ENCODE results near the gene HIVEP3.

The HIVEP3 gene

GRCh38 chr1:41955461-41956159 lies 36.9 kb upstream of the HIVEP3 start (continued):
- TF ChIP-seq ZNF324 (tag by site-specific recombination; IDR thresholded peaks at IDR 0.05) (no peak), ZFHX2 (tag by site-specific recombination; conservative IDR thresholded peaks at IDR 0.05) (no peak), ZNF549 (tag by site-specific recombination; IDR thresholded peaks at IDR 0.05) (no peak), ZNF223 (tag by site-specific recombination; IDR thresholded peaks at IDR 0.05) (no peak), ZNF560 (tag by site-specific recombination; IDR thresholded peaks at IDR 0.05; ENCODE audit: borderline replicate concordance) (no peak), ZNF146 (tag by site-specific recombination; IDR thresholded peaks at IDR 0.05) (no peak), HOXC10 (CRISPR knock-in tag; IDR thresholded peaks at IDR 0.05) (no peak), IKZF3 (tag by site-specific recombination; IDR thresholded peaks at IDR 0.05) (peak; percentile 36), ZNF664 (tag by site-specific recombination; IDR thresholded peaks at IDR 0.05) (no peak; the same call in 1 of the 2 replicates), GLI2 (tag by site-specific recombination; IDR thresholded peaks at IDR 0.05; ENCODE audit: borderline replicate concordance, low read depth) (no peak; the same call in 1 of the 2 replicates), ZNF623 (tag by site-specific recombination; IDR thresholded peaks at IDR 0.05) (peak; percentile 26; the same call in 1 of the 2 replicates), ZNF133 (tag by site-specific recombination; IDR thresholded peaks at IDR 0.05) (no peak), ZNF521 (tag by site-specific recombination; IDR thresholded peaks at IDR 0.05) (no peak), ZNF785 (tag by site-specific recombination; IDR thresholded peaks at IDR 0.05) (no peak), KLF9 (tag by site-specific recombination; IDR thresholded peaks at IDR 0.05; ENCODE audit: low read depth) (0 out of 2 replicates have a peak, but pooled peaks have one; percentile 9), GFI1B (tag by site-specific recombination; IDR thresholded peaks at IDR 0.05) (no peak), PRDM6 (tag by site-specific recombination; IDR thresholded peaks at IDR 0.05) (peak; percentile 88), ZNF704 (tag by site-specific recombination; IDR thresholded peaks at IDR 0.05) (no peak), ZNF341 (tag by site-specific recombination; IDR thresholded peaks at IDR 0.05; ENCODE audit: low read depth) (no peak), ZNF473 (tag by site-specific recombination; IDR thresholded peaks at IDR 0.05) (no peak), ZNF138 (tag by site-specific recombination; IDR thresholded peaks at IDR 0.05; ENCODE audit: borderline replicate concordance) (no peak), ZNF350 (tag by site-specific recombination; IDR thresholded peaks at IDR 0.05) (no peak), PBX3 (CRISPR knock-in tag; IDR thresholded peaks at IDR 0.05) (no peak), ZNF658 (tag by site-specific recombination; IDR thresholded peaks at IDR 0.05) (no peak), ZNF514 (tag by site-specific recombination; IDR thresholded peaks at IDR 0.05) (no peak), ZNF280D (tag by site-specific recombination; IDR thresholded peaks at IDR 0.05) (no peak), GLI4 (tag by site-specific recombination; IDR thresholded peaks at IDR 0.05) (no peak), ZBTB20 (tag by site-specific recombination; IDR thresholded peaks at IDR 0.05) (peak; percentile 54; the same call in 1 of the 2 replicates), ZNF214 (tag by site-specific recombination; IDR thresholded peaks at IDR 0.05; ENCODE audit: borderline replicate concordance) (no peak), ZBTB26 (tag by site-specific recombination; optimal IDR thresholded peaks at IDR 0.05) (no peak)
- TF ChIP-seq, protein P1, sequence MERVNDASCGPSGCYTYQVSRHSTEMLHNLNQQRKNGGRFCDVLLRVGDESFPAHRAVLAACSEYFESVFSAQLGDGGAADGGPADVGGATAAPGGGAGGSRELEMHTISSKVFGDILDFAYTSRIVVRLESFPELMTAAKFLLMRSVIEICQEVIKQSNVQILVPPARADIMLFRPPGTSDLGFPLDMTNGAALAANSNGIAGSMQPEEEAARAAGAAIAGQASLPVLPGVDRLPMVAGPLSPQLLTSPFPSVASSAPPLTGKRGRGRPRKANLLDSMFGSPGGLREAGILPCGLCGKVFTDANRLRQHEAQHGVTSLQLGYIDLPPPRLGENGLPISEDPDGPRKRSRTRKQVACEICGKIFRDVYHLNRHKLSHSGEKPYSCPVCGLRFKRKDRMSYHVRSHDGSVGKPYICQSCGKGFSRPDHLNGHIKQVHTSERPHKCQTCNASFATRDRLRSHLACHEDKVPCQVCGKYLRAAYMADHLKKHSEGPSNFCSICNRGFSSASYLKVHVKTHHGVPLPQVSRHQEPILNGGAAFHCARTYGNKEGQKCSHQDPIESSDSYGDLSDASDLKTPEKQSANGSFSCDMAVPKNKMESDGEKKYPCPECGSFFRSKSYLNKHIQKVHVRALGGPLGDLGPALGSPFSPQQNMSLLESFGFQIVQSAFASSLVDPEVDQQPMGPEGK (tag by site-specific recombination; IDR thresholded peaks at IDR 0.05): peak; percentile 73

Measured in HEK293 (cell line).